Non-pigmented ciliary epithelial cell (primary cell): ENCODE results near the gene ZDHHC19.
"Not testable (repeated sequence)": the region's sequence is repeated elsewhere in the genome, so short reads cannot be mapped to it uniquely, and the experiment has no call there.

ENCODE experiments used
- DNase-seq: peaks from one replicate; pipeline ENCODE4 v3.0.0-alpha.2; 2010; ENCODE audit warnings: low read depth

The ZDHHC19 gene

GRCh38 chr3:196225086-196225485 lies 13.9 kb upstream of the ZDHHC19 start:
- DNase-seq = no peak

GRCh38 chr3:196222876-196223595 lies 11.8 kb upstream of the ZDHHC19 start:
- no peak for DNase-seq

GRCh38 chr3:196220991-196221390 lies 9.8 kb upstream of the ZDHHC19 start:
- DNase-seq = no peak

GRCh38 chr3:196220587-196220986 lies 9.4 kb upstream of the ZDHHC19 start:
- DNase-seq = no peak

DNA sequence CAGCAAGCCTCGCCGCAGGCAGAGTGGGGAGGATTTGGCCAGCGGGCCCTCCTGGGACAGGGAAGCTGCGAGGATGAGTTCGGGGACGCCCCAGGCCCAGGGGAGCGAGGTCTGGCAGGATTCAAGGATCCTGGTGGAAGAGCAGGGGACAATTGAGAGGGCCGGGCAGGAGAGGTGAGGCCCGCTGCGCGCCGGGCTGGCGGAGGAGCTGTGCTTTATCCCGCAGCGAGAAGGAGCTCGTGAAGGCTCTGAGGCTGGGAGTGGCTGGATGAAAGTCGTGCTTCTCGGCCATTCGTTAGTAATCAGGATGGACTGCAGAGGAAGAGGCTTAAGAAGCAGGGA lies 8.7 kb upstream of the ZDHHC19 start:
- DNase-seq = no peak

DNA sequence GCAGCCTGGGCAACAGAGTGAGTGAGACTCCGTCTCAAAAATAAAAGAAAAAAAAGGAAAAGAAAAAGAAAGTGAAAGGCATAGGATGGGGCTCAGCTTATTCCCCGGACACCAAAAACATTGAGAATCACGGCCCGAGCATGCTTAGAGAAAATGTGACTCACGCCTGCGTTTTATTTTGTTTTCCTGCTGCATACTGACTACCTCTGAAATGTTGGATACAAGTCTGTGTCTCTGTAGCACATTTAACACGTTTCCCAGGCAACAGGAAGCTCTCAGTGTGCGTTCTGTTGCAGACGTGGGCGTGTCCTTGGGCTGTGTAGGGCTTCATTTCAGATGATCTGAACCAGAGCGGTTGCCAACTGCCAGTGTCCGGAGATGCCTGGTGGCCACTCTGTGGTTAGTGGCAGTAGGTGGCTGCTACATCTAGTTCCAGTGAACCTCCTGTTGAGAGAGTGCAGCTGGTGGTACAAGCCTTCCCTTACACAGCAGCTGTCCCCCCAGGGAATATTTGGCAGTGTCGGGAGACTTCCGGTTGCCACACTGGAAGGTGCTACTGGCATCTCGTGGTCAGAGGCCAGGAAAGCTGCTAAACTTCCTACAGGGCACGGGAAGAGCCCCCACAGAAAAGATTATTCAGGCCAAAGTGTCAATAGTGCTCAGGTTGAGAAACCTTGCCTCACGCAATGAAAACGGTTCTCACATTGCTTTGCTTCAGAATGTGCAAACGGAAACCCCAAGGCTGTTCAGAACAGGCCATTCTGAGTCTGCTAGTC lies 8.2 kb upstream of the ZDHHC19 start:
- peak; percentile 74 for DNase-seq

DNA sequence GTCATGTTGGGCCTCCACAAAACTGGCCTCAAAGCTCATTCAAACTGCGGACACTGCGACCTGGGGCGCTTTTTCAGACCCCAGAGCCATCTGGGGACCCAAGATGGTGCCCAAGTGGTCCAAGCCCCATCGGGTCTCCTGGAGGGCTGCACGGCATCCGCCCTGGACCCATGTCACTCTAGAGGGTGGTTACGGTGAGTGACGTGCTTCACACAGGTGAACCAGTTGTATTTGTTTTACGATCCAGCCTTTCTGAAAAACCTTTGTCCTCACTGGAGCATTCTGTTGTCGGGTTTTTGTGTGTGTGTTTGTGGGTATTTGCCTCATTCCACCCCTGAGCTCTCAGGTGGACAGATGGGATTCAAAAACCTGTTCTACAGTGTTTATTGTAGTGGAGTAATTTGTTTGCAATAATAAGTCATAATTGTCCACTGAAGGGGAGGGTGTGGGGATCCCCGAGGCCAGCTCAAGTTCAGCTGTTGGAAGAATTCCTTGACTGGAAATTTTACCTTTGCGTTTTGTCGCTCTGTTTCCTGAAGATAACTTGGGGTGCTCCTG lies 7.0 kb upstream of the ZDHHC19 start:
- no peak for DNase-seq

DNA sequence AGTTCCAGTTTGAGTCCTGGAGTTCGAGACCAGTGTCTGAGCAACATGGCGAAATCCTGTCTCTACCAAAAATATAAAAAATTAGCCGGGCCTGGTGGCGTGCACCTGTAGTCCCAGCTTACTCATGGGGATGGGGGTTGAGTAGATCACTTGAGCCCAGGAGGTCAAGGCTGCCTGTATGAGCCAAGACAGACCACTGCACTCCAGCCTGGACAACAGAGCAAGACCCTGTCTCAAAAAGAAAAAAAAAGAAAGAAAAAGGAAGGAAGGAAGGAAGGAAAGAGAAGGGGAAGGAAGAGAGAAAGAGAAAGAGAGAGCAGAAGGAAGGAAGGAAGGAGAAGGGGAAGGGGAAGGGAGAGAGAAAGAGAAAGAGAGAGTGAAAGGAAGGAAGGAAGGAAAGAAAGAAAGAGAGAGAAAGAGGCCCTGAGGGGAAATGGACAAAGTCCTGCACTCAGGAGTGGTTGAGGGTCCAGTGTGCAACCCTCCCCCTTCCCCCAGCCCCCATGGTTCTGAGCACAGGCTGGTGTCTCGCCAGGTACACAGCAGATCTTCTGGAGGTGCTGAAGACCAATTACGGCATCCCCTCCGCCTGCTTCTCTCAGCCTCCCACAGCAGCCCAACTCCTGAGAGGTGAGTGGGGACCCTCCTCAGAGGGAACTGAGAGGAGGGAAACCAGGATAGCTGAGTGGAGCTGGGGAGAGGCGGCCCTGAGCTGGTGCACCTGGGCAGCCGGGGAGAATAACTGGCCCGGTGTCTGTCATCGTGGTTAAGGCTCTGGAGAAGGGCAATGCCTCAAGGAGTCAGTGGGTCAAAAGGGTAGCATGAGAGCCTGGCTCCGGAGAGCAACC lies 6.3 kb upstream of the ZDHHC19 start:
- no peak for DNase-seq

- DNase-seq = no peak
Measured at GRCh38 chr3:196216681-196217211, 5.5 kb upstream of the ZDHHC19 start.

DNA sequence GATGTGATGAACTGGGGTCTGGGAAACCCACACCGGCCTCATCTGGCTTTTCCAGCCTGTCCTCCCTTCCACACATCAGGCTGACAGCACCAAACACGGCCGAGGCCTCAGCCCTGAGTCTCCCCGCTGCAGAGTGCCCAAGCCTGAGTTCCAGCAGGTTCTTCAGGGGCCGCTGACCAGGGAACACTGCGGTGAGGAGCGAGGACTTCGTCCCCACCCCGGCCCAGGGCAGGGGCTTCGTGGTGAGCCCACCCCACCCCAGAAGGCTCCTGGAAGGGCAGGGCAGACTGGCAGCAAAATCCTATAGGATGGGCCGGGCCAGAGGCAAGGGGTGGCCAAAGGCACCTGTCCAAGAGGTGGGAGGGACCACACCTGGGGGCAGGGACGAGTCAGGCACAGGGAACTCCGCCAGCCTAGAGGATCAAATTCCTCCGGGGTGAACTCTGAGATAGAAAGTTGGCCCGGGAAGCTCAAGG lies 4.9 kb upstream of the ZDHHC19 start, which contains the start of gene SLC51A:
TSS of gene SLC51A (plus strand) at position 446 of the 476 bp plus-strand sequence. CDS start 179 bp downstream, outside the sequence.
- no peak for DNase-seq

DNA sequence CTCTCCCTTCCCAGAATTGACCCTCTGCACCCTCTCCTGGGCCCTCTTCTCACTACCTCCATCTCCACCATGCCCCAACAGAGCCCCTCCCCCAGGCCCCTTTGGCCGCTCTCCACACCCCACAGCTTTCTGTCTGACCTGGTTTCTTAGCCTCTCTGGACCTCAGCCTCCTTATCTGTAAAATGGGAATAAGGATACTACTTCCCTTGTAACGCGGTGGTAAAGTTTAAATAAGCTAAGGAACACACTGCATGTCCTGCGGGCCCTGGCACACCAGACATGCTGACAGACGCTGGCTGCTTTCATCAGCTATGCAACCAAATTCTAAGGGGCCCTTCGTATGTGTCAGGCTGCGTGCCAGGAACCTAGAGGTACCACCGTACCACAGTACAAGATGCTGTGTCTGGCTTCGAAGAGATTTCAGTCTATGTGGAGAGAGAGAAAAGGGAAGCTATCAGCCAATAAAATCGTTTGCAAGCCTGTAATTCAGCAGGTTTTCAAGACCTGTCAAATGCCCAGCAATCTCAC lies 4.4 kb upstream of the ZDHHC19 start:
- DNase-seq = no peak

GRCh38 chr3:196214783-196215441 lies 3.7 kb upstream of the ZDHHC19 start:
- DNase-seq = no peak

DNA sequence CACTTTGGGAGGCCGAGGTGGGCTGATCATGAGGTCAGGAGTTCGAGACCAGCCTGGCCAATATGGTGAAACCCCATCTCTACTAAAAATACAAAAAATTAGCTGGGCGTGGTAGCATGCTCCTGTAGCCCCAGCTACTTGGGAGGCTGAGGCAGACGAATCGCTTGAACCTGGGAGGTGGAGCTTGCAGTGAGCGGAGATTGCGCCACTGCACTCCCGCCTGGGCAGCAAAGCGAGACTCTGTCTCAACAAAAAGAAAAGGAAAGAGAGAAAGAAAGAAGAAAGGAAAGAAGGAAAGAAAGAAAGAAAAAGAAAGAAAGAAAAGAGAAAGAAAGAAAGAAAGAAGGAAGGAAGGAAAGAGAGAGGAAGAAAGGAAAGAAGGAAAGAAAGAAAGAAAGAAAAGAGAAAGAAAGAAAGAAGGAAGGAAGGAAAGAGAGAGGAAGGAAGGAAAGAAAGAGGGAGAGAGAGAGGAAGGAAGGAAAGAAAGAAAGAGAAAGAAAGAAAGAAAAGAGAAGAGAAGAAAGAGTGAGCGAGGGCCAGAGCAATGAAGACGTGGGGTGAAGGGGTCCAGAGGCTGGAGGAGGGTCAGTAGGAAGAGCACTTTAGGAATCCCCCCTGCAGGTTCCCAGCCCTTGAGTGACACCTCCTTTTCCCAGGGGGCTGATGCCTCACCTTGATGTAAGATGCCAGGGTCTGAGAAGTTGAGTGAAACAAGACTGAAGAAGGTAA lies 1.1 kb downstream of the ZDHHC19 start:
- not testable (repeated sequence) for DNase-seq

DNA sequence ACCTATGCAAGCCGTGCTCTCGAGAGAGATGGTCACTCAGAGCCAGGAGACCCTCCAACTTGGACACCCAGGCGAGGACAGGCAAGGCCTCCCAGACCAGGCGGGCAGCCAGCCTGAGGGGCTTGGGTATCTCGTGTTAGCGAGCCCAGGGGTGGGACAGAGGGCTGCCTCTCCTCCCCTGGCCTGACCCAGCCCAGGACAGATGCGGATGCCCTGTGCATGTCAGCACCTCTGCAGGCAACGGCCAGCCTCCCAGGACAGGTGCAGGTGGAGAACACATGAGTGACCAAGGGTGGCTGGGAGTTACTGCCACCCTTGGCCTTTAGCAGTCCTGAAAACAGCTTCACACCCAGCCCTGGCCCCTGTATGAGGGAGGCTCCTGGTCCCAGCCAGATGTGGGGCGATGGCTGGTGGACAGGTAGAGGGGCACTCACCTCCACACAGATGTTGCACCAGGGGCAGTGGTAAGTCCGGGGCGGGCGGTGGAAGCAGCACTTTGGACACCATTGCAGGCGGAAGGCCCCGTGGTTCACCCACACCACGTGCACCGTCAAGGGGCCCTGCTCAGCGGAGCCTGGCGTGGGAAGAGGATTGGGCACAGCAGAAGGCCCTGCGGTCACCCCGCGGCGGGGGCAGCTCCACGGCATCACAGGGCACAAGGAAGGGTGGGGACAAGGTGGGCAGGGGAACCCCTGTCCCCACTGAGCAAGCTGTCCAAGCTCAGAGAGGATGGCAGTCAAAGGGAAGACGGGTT lies 2.1 kb downstream of the ZDHHC19 start:
- DNase-seq = no peak

DNA sequence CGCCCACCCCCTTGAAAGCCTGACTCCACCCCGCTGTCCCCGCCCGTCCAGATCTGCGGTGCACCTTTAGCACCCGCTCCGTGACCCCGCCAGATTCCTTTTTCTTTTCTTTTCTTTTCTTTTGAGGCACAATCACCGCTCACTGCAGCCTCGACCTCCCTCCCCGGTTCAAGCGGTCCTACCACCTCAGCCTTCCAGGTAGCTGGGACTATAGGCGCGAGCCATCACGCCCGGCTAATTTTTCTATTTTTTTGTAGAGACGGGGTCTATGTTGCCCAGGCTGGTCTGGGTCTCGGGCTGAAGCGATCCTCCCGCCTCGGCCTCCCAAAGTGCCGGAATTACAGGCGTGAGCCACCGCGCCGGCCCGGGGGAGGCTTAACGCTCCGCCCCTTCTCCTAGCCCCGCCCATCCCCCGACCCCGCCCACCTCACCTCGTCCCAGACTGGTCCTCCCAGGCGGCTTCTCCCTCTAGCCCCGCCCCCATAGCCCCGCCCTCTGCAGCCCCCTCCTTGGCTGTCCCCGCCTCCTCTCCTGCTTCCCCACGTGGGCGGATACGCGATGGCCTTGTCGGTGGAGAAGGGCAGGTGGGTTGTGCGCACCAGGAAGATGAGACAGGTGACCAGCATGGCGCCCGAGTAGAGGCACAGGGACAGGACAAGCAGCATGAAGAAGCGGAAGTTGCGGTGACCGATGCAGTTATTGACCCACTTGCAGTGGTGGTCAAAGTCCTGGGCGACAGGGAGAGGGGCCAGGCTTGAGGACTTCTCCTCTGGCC lies 3.2 kb downstream of the ZDHHC19 start:
- DNase-seq = no peak

DNA sequence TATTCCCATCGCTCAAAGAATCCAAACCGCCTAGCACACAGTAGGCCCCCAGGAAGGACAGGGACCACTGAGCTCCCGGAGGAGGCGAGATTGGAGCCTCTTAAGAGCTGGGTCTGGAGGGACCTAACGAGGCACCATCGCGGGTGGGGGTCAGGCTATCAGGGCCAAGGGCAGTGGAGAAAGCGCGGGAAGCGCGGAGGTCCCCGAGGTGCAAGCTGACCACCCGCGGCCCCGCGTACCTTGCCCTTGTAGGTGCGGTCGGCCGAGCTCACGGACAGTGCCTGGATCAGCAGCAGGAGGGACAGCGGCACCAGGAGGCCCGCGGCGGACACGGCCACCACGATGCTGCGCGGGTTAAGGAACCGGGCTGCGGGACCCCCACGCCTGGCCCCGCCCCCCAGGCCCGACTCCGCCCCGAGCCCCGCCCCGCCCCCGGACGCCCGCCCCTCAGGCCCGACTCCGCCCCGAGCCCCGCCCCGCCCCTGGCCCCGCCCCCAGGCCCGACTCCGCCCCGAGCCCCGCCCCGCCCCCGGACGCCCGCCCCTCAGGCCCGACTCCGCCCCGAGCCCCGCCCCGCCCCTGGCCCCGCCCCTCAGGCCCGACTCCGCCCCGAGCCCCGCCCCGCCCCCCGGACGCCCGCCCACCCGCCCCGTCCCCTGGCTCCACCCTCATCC lies 3.9 kb downstream of the ZDHHC19 start:
- DNase-seq = no peak

DNA sequence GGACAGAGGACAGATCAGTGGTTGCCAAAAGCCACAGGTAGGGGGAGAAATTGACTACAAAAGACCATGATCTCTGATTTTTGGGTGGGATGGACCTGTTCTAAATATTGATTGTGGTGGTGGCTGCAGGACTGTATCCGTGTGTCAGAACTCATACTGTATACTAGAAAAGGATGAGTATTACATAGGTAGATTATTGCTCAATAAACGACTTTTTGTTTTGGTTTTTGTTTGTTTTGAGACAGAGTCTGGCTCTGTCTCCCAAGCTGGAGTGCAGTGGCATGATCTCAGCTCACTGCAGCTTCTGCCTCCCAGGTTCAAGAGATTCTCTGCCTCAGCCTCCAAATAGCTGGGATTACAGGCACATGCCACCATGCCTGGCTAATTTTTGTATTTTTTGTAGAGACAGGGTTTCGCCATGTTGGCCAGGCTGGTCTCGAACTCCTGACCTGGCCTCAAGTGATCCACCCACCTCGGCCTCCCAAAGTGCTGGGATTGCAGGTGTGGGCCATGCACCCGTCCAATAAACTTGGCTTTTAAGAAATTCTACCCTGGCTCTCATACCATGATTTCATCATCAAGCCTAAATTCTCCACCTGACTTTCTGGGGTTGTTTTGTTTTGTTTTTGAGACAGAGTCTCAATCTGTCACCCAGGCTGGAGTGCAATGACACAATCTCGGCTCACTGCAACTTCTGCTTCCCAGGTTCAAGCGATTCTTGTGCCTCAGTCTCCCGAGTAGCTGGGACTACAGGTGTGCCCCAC lies 5.6 kb downstream of the ZDHHC19 start:
- DNase-seq = not testable (repeated sequence)
